Effector CD8-positive, alpha-beta T cell (primary cell): ENCODE data around the gene KIF25.

Experiments
- DNase-seq: peaks from one replicate; lab custom pipeline; 2025; lab: John Stamatoyannopoulos, UW
- total RNA-seq, 4 experiments: gene quantifications; one replicate each; lab custom pipeline; 2026; lab: John Stamatoyannopoulos, UW

Gene KIF25
- 0 to 0.36 (median 0) reads per million in 4 experiments for total RNA-seq

- DNase-seq = no peak
Observed at GRCh38 chr6:167997642-167998041, at the start of gene KIF25. TSS of gene KIF25 (plus strand) at chr6:167997671. CDS start at chr6:168029586, 31,915 bp downstream.

GRCh38 chr6:167947716-167948115, 49.8 kb upstream of the KIF25 start:
- DNase-seq = no peak

GRCh38 chr6:167948716-167949115, 48.8 kb upstream of the KIF25 start:
- no peak for DNase-seq

- DNase-seq = no peak
Observed at GRCh38 chr6:167949121-167949684, 48.3 kb upstream of the KIF25 start.

GRCh38 chr6:167951781-167952511, 45.5 kb upstream of the KIF25 start:
- DNase-seq = no peak

GRCh38 chr6:167952512-167952859, 45.0 kb upstream of the KIF25 start:
- DNase-seq = no peak

GRCh38 chr6:167953551-167953950, 43.9 kb upstream of the KIF25 start:
- DNase-seq = no peak

- no peak for DNase-seq
Observed at GRCh38 chr6:167954151-167954550, 43.3 kb upstream of the KIF25 start.

- DNase-seq = no peak
Observed at GRCh38 chr6:167956491-167956890, 41.0 kb upstream of the KIF25 start.

GRCh38 chr6:167956983-167957492, 40.4 kb upstream of the KIF25 start:
- no peak for DNase-seq

- DNase-seq = no peak
Observed at GRCh38 chr6:167957626-167958025, 39.8 kb upstream of the KIF25 start.

GRCh38 chr6:167960579-167960978, 36.9 kb upstream of the KIF25 start:
- no peak for DNase-seq

GRCh38 chr6:167962711-167963110, 34.8 kb upstream of the KIF25 start:
- DNase-seq = no peak

- no peak for DNase-seq
Observed at GRCh38 chr6:167963589-167964057, 33.8 kb upstream of the KIF25 start.

- DNase-seq = no peak
Observed at GRCh38 chr6:167965592-167966539, 31.6 kb upstream of the KIF25 start.

GRCh38 chr6:167966540-167966905, 30.9 kb upstream of the KIF25 start:
- no peak for DNase-seq

GRCh38 chr6:167968091-167968490, 29.4 kb upstream of the KIF25 start:
- DNase-seq = no peak

- no peak for DNase-seq
Observed at GRCh38 chr6:167970230-167970629, 27.2 kb upstream of the KIF25 start.

GRCh38 chr6:167972193-167972592, 25.3 kb upstream of the KIF25 start:
- DNase-seq = no peak

GRCh38 chr6:167973148-167973885, 24.2 kb upstream of the KIF25 start:
- DNase-seq = no peak

GRCh38 chr6:167974640-167975344, 22.7 kb upstream of the KIF25 start:
- no peak for DNase-seq
